Fibroblast of skin of right biceps (primary cell): Measurements from ENCODE around the gene CLSTN2.
A peak's percentile ranks its signal among the peaks of the same experiment; 100 is the strongest.

Experiments used
- DNase-seq: peaks from one replicate; pipeline ENCODE4 v3.0.0-alpha.2; 2013

The CLSTN2 gene

GRCh38 chr3:140351466-140351865 lies 416.5 kb downstream of the CLSTN2 start:
- DNase-seq, result no peak

GRCh38 chr3:140355481-140355880 lies 420.5 kb downstream of the CLSTN2 start:
- DNase-seq, result no peak

GRCh38 chr3:140358686-140359085 lies 423.7 kb downstream of the CLSTN2 start:
- DNase-seq, result no peak

DNA sequence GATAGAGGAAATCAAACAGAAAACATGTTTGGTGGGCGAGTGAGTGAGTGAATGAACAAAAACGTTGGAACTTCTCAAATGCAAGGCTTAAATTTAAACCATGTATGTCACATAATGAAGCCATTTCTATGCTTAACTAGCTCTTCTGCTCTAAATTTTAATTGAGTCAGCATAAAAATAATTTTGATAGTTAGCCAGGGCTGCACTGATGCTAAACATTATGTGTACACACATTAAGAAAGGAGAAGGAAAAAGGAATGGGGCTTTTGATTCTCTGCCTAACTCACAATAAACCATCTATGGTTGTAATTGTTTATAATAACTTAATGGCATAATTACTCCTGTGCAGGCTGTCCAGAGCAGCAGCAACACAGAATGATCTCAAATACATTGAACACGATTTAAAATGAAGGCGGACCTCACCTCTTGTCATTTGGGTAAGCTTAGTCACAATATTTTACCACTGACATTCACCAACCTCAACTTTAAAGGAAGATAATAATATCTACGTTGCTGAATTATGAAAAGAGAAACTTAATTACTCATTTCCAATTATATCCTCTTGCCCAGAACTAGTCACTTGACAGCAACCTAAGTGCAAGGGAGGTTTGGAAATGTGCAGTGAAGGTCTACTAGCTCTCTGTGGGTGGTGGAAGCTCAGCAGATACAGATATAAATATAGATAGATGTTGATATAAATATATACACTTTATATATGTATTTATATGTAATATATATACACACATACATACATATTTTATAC lies 424.4 kb downstream of the CLSTN2 start:
- no peak for DNase-seq

DNA sequence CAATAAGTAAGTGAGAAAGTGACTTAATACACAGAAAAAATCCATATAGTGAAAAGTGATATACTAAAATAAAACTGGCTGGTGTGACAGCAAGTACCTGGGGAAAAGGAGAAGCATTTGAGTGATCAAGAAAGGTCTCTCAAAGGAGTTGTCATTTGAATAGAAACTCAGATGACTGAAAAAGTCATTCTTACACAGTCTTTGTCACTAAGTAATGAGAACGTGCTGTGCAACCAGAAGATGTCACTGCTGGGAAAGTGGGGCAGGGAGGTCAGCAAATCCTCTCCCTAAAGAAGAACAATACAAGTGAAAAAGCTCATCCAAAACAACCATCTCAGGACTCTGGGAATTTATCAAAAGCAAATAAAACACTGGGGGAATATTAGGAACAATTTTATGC lies 425.3 kb downstream of the CLSTN2 start:
- DNase-seq, result no peak

- DNase-seq, result no peak
Measured at GRCh38 chr3:140363801-140364200, 428.8 kb downstream of the CLSTN2 start.

GRCh38 chr3:140365872-140366697 lies 431.1 kb downstream of the CLSTN2 start:
- DNase-seq, result no peak

DNA sequence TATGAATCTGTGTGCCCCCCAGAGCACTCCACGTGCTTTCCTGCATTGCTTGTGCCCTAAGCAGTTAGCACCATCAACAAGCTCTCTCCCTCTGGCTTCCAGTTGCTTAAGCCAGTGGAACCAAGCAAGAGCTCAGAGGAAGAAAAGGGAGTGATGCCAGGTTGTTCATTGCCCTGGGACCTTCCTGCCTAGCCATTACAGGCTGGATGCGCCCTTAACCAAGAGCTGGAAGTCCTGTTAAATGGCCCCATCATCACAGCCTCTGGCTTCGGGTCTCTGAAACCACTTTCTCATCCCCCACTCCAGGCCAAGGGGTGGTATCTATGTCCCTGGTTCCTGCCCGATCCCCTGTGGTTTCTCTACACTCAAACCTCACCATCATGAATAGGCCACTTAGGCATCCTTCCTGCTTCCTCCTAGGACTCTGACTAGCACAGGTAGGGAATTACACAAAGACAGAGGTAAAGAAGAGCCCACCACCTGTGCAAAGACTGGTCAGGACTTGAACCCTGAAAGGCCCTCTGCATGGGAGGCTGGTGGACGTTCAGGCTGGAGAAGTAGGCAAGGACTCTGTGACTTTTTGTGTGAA lies 433.3 kb downstream of the CLSTN2 start:
- no peak for DNase-seq

DNA sequence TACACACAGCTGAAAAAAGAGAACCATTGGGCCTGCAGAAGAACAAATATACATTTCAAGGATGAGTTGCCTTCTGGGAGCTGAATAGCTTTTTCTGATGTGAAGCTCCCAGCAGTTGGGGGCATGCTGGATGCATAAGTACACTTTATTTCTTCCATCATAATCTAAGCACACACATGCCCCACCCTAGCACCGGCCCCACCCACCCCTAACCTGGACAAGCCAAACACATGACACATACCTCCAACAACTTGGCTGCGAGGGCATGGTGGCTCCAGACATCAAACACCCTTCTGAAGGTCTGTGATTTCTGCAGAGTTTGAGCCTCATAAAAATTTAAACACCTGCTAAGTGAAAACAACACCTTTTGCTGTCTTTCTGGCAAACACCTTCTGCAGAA lies 435.7 kb downstream of the CLSTN2 start:
- no peak for DNase-seq

- DNase-seq, result no peak
Measured at GRCh38 chr3:140373234-140373633, 438.2 kb downstream of the CLSTN2 start.

- DNase-seq, result no peak
Measured at GRCh38 chr3:140375002-140375401, 440.0 kb downstream of the CLSTN2 start.

DNA sequence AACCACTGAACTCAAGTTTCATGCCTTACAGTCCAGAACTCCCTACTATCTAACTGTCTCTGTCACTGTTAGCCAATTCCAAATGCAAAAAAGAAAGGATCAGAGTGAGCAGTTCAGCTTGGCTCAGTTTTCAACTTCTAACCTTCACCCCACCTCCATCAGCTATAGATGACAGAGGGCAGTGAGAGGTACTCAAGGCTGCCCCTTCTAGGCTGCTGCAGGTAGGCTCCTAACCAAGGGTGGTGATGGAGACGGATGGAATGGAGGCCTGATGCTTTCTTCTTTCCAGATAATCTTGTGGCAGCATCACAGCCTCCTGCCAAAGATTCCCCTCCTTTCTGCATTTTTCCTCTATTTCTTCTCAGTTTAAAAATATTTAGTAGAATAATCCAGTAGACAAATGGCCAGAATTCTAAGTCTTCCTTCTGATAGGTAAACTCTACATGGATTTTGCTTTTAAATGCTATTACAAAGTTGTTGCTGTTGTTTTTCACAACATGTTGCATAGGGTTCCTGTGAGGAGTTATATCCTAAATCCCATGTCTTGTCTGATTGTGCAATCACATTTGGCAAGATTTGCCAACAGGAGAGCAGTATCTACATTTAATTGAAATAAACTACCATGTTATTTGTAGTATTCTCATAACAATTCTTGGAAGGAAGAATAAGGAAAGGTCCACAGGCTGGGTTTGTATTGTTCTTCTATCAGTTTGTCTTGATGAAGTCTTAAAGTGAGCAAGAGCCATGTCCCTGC lies 441.3 kb downstream of the CLSTN2 start:
- no peak for DNase-seq

DNA sequence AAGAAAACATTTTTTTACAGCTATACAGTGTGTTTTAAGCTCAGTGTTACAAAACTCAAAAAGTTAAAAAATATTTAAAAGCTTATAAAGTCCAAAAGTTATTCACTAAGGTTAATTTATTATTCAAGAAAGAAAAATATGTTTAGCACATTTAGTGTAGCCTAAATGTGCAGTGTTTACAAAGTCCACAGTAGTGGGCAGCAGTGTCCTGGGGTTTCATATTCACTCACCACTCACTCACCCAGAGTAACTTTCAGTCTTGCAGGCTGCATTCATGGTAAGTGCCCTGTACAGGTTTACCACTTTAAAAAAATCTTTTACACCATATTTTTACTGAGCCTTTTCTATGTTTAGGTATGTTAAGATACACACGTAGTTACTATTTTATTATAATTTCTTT lies 442.7 kb downstream of the CLSTN2 start:
- no peak for DNase-seq

- peak; percentile 2 for DNase-seq
Measured at GRCh38 chr3:140378571-140379340, 443.8 kb downstream of the CLSTN2 start.

- no peak for DNase-seq
Measured at GRCh38 chr3:140384028-140384771, 449.2 kb downstream of the CLSTN2 start.

DNA sequence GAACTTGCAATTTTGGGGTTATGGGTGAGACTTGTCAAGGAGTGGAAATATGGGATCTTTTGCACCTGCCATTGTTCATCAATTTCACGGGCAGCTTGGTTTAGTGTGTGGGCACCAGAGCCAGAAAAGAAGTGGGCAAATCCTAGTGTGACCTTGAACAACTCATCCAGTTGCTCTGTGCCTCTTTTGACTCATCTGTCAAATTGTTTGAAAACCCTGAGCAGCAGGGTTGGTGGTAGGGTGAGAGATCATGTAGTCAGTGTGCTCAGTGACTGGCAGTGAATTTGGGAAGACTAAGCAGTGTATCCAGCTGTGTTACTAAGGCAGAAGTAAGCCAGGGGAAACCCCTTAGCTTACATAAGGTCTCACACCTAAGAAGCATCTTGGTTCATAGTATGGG lies 449.9 kb downstream of the CLSTN2 start:
- DNase-seq, result no peak

GRCh38 chr3:140386357-140387100 lies 451.5 kb downstream of the CLSTN2 start:
- no peak for DNase-seq

- DNase-seq, result no peak
Measured at GRCh38 chr3:140387244-140387643, 452.3 kb downstream of the CLSTN2 start.

- DNase-seq, result no peak
Measured at GRCh38 chr3:140388202-140388922, 453.4 kb downstream of the CLSTN2 start.

GRCh38 chr3:140391061-140391460 lies 456.1 kb downstream of the CLSTN2 start:
- DNase-seq, result no peak
